KMS-11 (cell line): ENCODE data around the gene LEFTY2.

Source experiments
- H2AFZ ChIP-seq: fragments of 200-600 bp; sonication (generic); 2 replicates; pipeline ENCODE4 v1.6.1; 2016; ENCODE audit warnings: antibody characterized with exemption, mixed run types, low read depth
- H3K27ac ChIP-seq: fragments of 200-600 bp; sonication (generic); 2 replicates; pipeline ENCODE4 v1.6.1; 2016; ENCODE audit warnings: mild to moderate bottlenecking, mixed run types
- H3K27me3 ChIP-seq: fragments of 200-600 bp; sonication (generic); 2 replicates; pipeline ENCODE4 v1.6.1; 2017; ENCODE audit warnings: mild to moderate bottlenecking, low read depth, mixed run types, moderate library complexity; ENCODE audit not compliant: insufficient read depth
- H3K36me3 ChIP-seq: fragments of 200-600 bp; sonication (generic); 2 replicates; pipeline ENCODE4 v1.6.1; 2017; ENCODE audit warnings: mild to moderate bottlenecking, mixed run types; ENCODE audit not compliant: insufficient read depth
- H3K4me1 ChIP-seq: fragments of 200-600 bp; sonication (generic); 2 replicates; pipeline ENCODE4 v1.6.1; 2016; ENCODE audit warnings: mild to moderate bottlenecking, low read depth, mixed run types; ENCODE audit not compliant: poor library complexity, severe bottlenecking
- H3K4me2 ChIP-seq: fragments of 200-600 bp; sonication (generic); 2 replicates; pipeline ENCODE4 v1.7.0; 2016; ENCODE audit warnings: mild to moderate bottlenecking, mixed run types
- H3K4me3 ChIP-seq: fragments of 200-600 bp; sonication (generic); IDR thresholded peaks from 2 replicates; pipeline ENCODE4 v1.6.1; 2017; ENCODE audit warnings: low read depth, low read length, mixed read lengths; ENCODE audit not compliant: insufficient read depth
- H3K79me2 ChIP-seq: fragments of 200-600 bp; sonication (generic); 2 replicates; pipeline ENCODE4 v1.6.1; 2016; ENCODE audit warnings: low read depth, mixed run types; ENCODE audit not compliant: insufficient read depth
- H3K9ac ChIP-seq: fragments of 200-600 bp; sonication (generic); 2 replicates; pipeline ENCODE4 v1.6.1; 2016; ENCODE audit warnings: mild to moderate bottlenecking, mixed run types
- H4K20me1 ChIP-seq: fragments of 200-600 bp; sonication (generic); 2 replicates; pipeline ENCODE4 v1.6.1; 2016; ENCODE audit warnings: mild to moderate bottlenecking, mixed run types; ENCODE audit not compliant: insufficient read depth
- CTCF ChIP-seq: fragments of 200-600 bp; sonication (generic); conservative IDR thresholded peaks from 2 replicates; pipeline ENCODE4 v1.6.1; 2017; ENCODE audit warnings: low read depth, mild to moderate bottlenecking, antibody characterized with exemption, low read length, moderate library complexity, mixed read lengths

Gene LEFTY2

GRCh38 chr1:225908013-225908640 lies 32.9 kb downstream of the LEFTY2 start:
- H3K36me3 ChIP-seq: no peaks in the 10 kb centered on the region
- no peak overlapping the region for H2AFZ ChIP-seq
- H3K4me3 ChIP-seq: no peak overlapping the region
- H3K79me2 ChIP-seq: no peaks in the 10 kb centered on the region
- no peak overlapping the region for H3K4me2 ChIP-seq
- H3K4me1 ChIP-seq: no peaks in the 10 kb centered on the region
- H3K27me3 ChIP-seq: no peaks in the 10 kb centered on the region
- H3K27ac ChIP-seq: no peak overlapping the region
- no peak for TF ChIP-seq CTCF
- H3K9ac ChIP-seq: no peak overlapping the region
- H4K20me1 ChIP-seq: no peaks in the 10 kb centered on the region

GRCh38 chr1:225907341-225907740 lies 33.7 kb downstream of the LEFTY2 start:
- no peaks in the 10 kb centered on the region for H3K36me3 ChIP-seq
- H3K4me2 ChIP-seq: no peak overlapping the region
- no peak for TF ChIP-seq CTCF
- H3K79me2 ChIP-seq: no peaks in the 10 kb centered on the region
- H2AFZ ChIP-seq: no peak overlapping the region
- no peak overlapping the region for H3K27ac ChIP-seq
- H3K4me1 ChIP-seq: no peaks in the 10 kb centered on the region
- no peak overlapping the region for H3K9ac ChIP-seq
- H3K4me3 ChIP-seq: no peak overlapping the region
- no peaks in the 10 kb centered on the region for H4K20me1 ChIP-seq
- H3K27me3 ChIP-seq: no peaks in the 10 kb centered on the region

- no peak for TF ChIP-seq CTCF
- Histone ChIP-seq H3K79me2 (no peaks in the 10 kb centered on the region), H3K27me3 (no peaks in the 10 kb centered on the region), H4K20me1 (no peaks in the 10 kb centered on the region), H3K4me1 (no peaks in the 10 kb centered on the region), H3K9ac (no peak overlapping the region), H3K27ac (no peak overlapping the region), H2AFZ (no peak overlapping the region), H3K4me2 (no peak overlapping the region), H3K36me3 (no peaks in the 10 kb centered on the region), H3K4me3 (no peak overlapping the region)
These were observed 34.6 kb downstream of the LEFTY2 start for GRCh38 chr1:225906467-225906866.

DNA sequence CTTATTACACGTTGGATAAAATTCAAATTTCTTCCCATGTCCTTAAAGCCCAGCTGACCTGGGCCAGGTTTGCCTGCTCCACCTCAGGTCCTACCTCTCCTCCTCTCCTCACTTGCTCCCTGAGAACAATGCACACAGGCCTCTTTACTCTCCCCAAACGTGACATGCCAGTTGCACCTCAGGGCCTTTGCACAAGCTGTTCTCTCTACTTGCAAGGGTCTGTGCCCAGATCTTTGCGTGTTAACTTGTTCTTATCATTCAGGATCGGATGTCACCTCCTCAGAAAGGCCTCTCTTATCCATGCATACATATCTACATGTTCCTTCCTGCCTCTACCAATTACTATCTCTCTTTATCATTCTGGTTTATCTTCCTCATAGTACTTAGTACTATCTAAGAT lies 37.4 kb downstream of the LEFTY2 start:
- Histone ChIP-seq H3K4me1 (peaks cover 5% of the 10 kb centered on the region), H3K27me3 (no peaks in the 10 kb centered on the region), H3K9ac (no peak overlapping the region), H3K4me3 (no peak overlapping the region), H3K79me2 (no peaks in the 10 kb centered on the region), H3K27ac (no peak overlapping the region), H3K4me2 (no peak overlapping the region), H4K20me1 (no peaks in the 10 kb centered on the region), H2AFZ (no peak overlapping the region), H3K36me3 (no peaks in the 10 kb centered on the region)
- no peak for TF ChIP-seq CTCF
